AG04449 (cell line): ENCODE results near the gene DNAH7.

Experiments
- CTCF ChIA-PET: fragments of 350-600 bp; formaldehyde crosslinking; extraction: SDS; loops from one replicate; lab custom pipeline; 2021; ENCODE audit warnings: antibody characterized with exemption; lab: Yijun Ruan, JAX
- POLR2A ChIA-PET: fragments of 400-600, 350-600 bp; formaldehyde crosslinking; extraction: SDS; loops from one replicate; lab custom pipeline; 2020; ENCODE audit warnings: antibody characterized with exemption, inconsistent platforms; lab: Yijun Ruan, JAX
- DNase-seq: peaks from one replicate; pipeline ENCODE4 v3.0.0-alpha.2; 2010; ENCODE audit warnings: low read depth, low spot score
- H3K4me3 ChIP-seq: 2 replicates; pipeline ENCODE4 v1.5.1; 2011; ENCODE audit warnings: low read depth, mild to moderate bottlenecking, control low read depth, low read length
- CTCF ChIP-seq: IDR thresholded peaks from one replicate; pipeline ENCODE4 v1.5.1; 2011; ENCODE audit warnings: mild to moderate bottlenecking, moderate library complexity, low read length, control low read depth, inconsistent platforms; ENCODE audit not compliant: insufficient read depth; ENCODE audit errors: missing control alignments

Gene DNAH7

GRCh38 chr2:196073521-196073920 is 4.9 kb upstream of the DNAH7 start:
- no peak for DNase-seq
- no peak for TF ChIP-seq CTCF
- H3K4me3 ChIP-seq = no peak overlapping the region
- CTCF ChIA-PET = interaction anchor here (10.9 kb wide), 1 partner anchor 264 kb away, joined by 151 read pairs; no protein-coding TSS in a partner anchor
- POLR2A ChIA-PET = no interaction called here

- DNase-seq = no peak
- no peak for TF ChIP-seq CTCF
- no peak overlapping the region for H3K4me3 ChIP-seq
- CTCF ChIA-PET = interaction anchor here (0.8 to 4.2 kb wide), 35 partner anchors 9 to 745 kb away, joined by 3 to 104 read pairs (median 5); no protein-coding TSS in a partner anchor
- POLR2A ChIA-PET = no interaction called here
These were observed 1.6 kb downstream of the DNAH7 start for GRCh38 chr2:196067088-196067382.

- H3K4me3 ChIP-seq = no peak overlapping the region
- CTCF ChIA-PET = interaction anchor here (0.8 to 4.2 kb wide), 30 partner anchors 8 to 744 kb away, joined by 3 to 104 read pairs (median 5); no protein-coding TSS in a partner anchor
- POLR2A ChIA-PET = no interaction called here
- DNase-seq = no peak
- TF ChIP-seq CTCF = peak; percentile 27
These were observed 2.1 kb downstream of the DNAH7 start for GRCh38 chr2:196066291-196067087.

- TF ChIP-seq CTCF = no peak
- no peak for DNase-seq
These were observed 4.9 kb downstream of the DNAH7 start for GRCh38 chr2:196063773-196064172.

GRCh38 chr2:196059491-196059960 is 9.1 kb downstream of the DNAH7 start:
- CTCF ChIA-PET = interaction anchor here (3.0 kb wide), 1 partner anchor 8 kb away, joined by 41 read pairs; the partner anchor contains the start of gene DNAH7
- H3K4me3 ChIP-seq = no peak overlapping the region
- TF ChIP-seq CTCF = no peak
- POLR2A ChIA-PET = no interaction called here
- no peak for DNase-seq

More at GRCh38 chr2:196063773-196064172, 4.9 kb downstream of the DNAH7 start:
- CTCF ChIA-PET = interaction anchor here (1.0 to 1.2 kb wide), 2 partner anchors 14 to 398 kb away, joined by 5 to 6 read pairs; no protein-coding TSS in a partner anchor
- no peak overlapping the region for H3K4me3 ChIP-seq
- POLR2A ChIA-PET = interaction anchor here (0.6 kb wide), 1 partner anchor 352 kb away, joined by 3 read pairs; no protein-coding TSS in a partner anchor

GRCh38 chr2:196054631-196055030 is 14.0 kb downstream of the DNAH7 start:
- ChIA-PET CTCF (interaction anchor here (0.7 to 8.8 kb wide), 2 partner anchors 13 to 604 kb away, joined by 3 to 58 read pairs; partner anchors contain the start of gene DNAH7), POLR2A (no interaction called here)
- H3K4me3 ChIP-seq = no peak overlapping the region
- TF ChIP-seq CTCF = no peak
- no peak for DNase-seq
